GM10248 (cell line): ENCODE measurements around the gene EPS8L3.
"Not testable (repeated sequence)": the region's sequence is repeated elsewhere in the genome, so short reads cannot be mapped to it uniquely, and the experiment has no call there.

Source experiments
- CTCF ChIA-PET: fragments of 300-600 bp; sonication (Branson Sonifier 250); formaldehyde crosslinking; extraction: SDS; loops from one replicate; lab custom pipeline; 2021; ENCODE audit warnings: antibody characterized with exemption; lab: Yijun Ruan, JAX
- POLR2A ChIA-PET: fragments of 350-650 bp; sonication (Branson Sonifier 250); formaldehyde crosslinking; extraction: SDS; loops from one replicate; lab custom pipeline; 2020; ENCODE audit warnings: antibody characterized with exemption; lab: Yijun Ruan, JAX
- DNase-seq: peaks from one replicate; pipeline ENCODE4 v3.0.0; 2012; ENCODE audit errors: extremely low spot score
- CTCF ChIP-seq: IDR thresholded peaks from 2 replicates; pipeline ENCODE4 v1.5.1; 2012; ENCODE audit warnings: mild to moderate bottlenecking, low read depth; ENCODE audit errors: extremely low read depth, missing control alignments, control extremely low read depth

EPS8L3 gene

GRCh38 chr1:109802136-109802900 lies 38.6 kb upstream of the EPS8L3 start:
- no peak for DNase-seq
- POLR2A ChIA-PET, result no interaction called here

GRCh38 chr1:109801791-109802135 lies 38.0 kb upstream of the EPS8L3 start:
- no peak for TF ChIP-seq CTCF
- ChIA-PET POLR2A (no interaction called here), CTCF (interaction anchor here (1.4 to 2.8 kb wide), 4 partner anchors 10 to 179 kb away, joined by 5 to 18 read pairs (median 14); no protein-coding TSS in a partner anchor)
- no peak for DNase-seq

More at GRCh38 chr1:109802136-109802900, 38.6 kb upstream of the EPS8L3 start:
- no peak for TF ChIP-seq CTCF
- CTCF ChIA-PET, result interaction anchor here (1.4 to 2.8 kb wide), 4 partner anchors 11 to 179 kb away, joined by 5 to 18 read pairs (median 14); no protein-coding TSS in a partner anchor

- POLR2A ChIA-PET, result no interaction called here
- TF ChIP-seq CTCF, result no peak
- CTCF ChIA-PET, result interaction anchor here (1.2 to 2.8 kb wide), 4 partner anchors 9 to 23 kb away, joined by 4 to 15 read pairs (median 9); no protein-coding TSS in a partner anchor
- no peak for DNase-seq
Observed at GRCh38 chr1:109800291-109800690, 36.6 kb upstream of the EPS8L3 start.

GRCh38 chr1:109799445-109799844 lies 35.7 kb upstream of the EPS8L3 start:
- ChIA-PET POLR2A (no interaction called here), CTCF (interaction anchor here (1.6 to 2.8 kb wide), 2 partner anchors 9 to 22 kb away, joined by 6 to 12 read pairs; no protein-coding TSS in a partner anchor)
- DNase-seq, result no peak

GRCh38 chr1:109797303-109797595 lies 33.5 kb upstream of the EPS8L3 start:
- CTCF ChIA-PET, result interaction anchor here (0.9 to 1.9 kb wide), 6 partner anchors 9 to 157 kb away, joined by 3 to 9 read pairs (median 4); no protein-coding TSS in a partner anchor
- DNase-seq, POLR2A ChIA-PET: not testable (repeated sequence)

More at GRCh38 chr1:109799445-109799844, 35.7 kb upstream of the EPS8L3 start:
- TF ChIP-seq CTCF, result no peak

- CTCF ChIA-PET, result interaction anchor here (0.9 to 1.9 kb wide), 7 partner anchors 9 to 187 kb away, joined by 3 to 9 read pairs (median 4); partner anchors contain the start of gene AHCYL1
Observed at GRCh38 chr1:109796484-109797302, 33.0 kb upstream of the EPS8L3 start.

More at GRCh38 chr1:109796484-109797302, 33.0 kb upstream of the EPS8L3 start:
- no peak for DNase-seq
- POLR2A ChIA-PET, result no interaction called here
- TF ChIP-seq CTCF, result no peak
